ENCODE data around the gene G0S2. TPM values are rescaled to one million over a fixed set of nuclear protein-coding genes. Genes with fewer than 3 reads are reported as not detected.

Gene G0S2
- polyA plus RNA-seq, 1 donor from 2014 or later: 0.33 TPM

GRCh38 chr1:209633335-209633997 lies 41.7 kb upstream of the G0S2 start:
- Histone ChIP-seq H3K9me2 (ENCODE audit: insufficient read depth, low read length) (no peaks in the 10 kb centered on the region), H3K9me3 (ENCODE audit: low read length) (no peaks in the 10 kb centered on the region), H3K27ac (ENCODE audit: low read length) (no peak overlapping the region), H4K20me1 (ENCODE audit: insufficient read depth) (no peaks in the 10 kb centered on the region), H3K27me3 (ENCODE audit: insufficient read depth, low read depth, low read length) (no peaks in the 10 kb centered on the region), H3K79me2 (replicated peaks; ENCODE audit: insufficient read depth, low read length) (no peaks in the 10 kb centered on the region), H3K4me3 (ENCODE audit: low read length) (no peak overlapping the region), H3K9ac (ENCODE audit: low read length) (no peak overlapping the region), H3K36me3 (ENCODE audit: insufficient read depth, low read length) (no peaks in the 10 kb centered on the region), H3F3A (ENCODE audit: insufficient read depth, low read length, poor library complexity, severe bottlenecking) (no peaks in the 10 kb centered on the region), H3K4me2 (ENCODE audit: low read length) (no peak overlapping the region), H2AFZ (ENCODE audit: low read depth, low read length) (no peak overlapping the region)
- TF ChIP-seq EZH2 (IDR thresholded peaks at IDR 0.05; ENCODE audit: borderline replicate concordance, insufficient read depth, low read length, poor library complexity, severe bottlenecking) (no peak), POLR2AphosphoS5 (IDR thresholded peaks at IDR 0.05) (no peak), MXI1 (conservative IDR thresholded peaks at IDR 0.05; ENCODE audit: poor library complexity, severe bottlenecking) (no peak), REST (IDR thresholded peaks at IDR 0.05; ENCODE audit: borderline replicate concordance) (no peak), EP300 (conservative IDR thresholded peaks at IDR 0.05; ENCODE audit: poor library complexity, severe bottlenecking) (no peak), SMC3 (conservative IDR thresholded peaks at IDR 0.05; ENCODE audit: poor library complexity) (no peak), TAF1 (IDR thresholded peaks at IDR 0.05; ENCODE audit: low read depth) (no peak), CTCF (IDR thresholded peaks at IDR 0.05; ENCODE audit: poor library complexity, severe bottlenecking) (no peak), RAD21 (conservative IDR thresholded peaks at IDR 0.05) (no peak)

- no peaks in the 10 kb centered on the region for H4K20me1 ChIP-seq (ENCODE audit: insufficient read depth)
- no peak overlapping the region for H3K4me3 ChIP-seq (ENCODE audit: low read length)
- no peaks in the 10 kb centered on the region for H3K79me2 ChIP-seq (replicated peaks; ENCODE audit: insufficient read depth, low read length)
- H3K9me3 ChIP-seq (ENCODE audit: low read length): no peaks in the 10 kb centered on the region
- no peaks in the 10 kb centered on the region for H3K9me2 ChIP-seq (ENCODE audit: insufficient read depth, low read length)
- H3K27me3 ChIP-seq (ENCODE audit: insufficient read depth, low read depth, low read length): no peaks in the 10 kb centered on the region
- H3K36me3 ChIP-seq (ENCODE audit: insufficient read depth, low read length): no peaks in the 10 kb centered on the region
- H3K9ac ChIP-seq (ENCODE audit: low read length): no peak overlapping the region
- H3K27ac ChIP-seq (ENCODE audit: low read length): no peak overlapping the region
- H3F3A ChIP-seq (ENCODE audit: insufficient read depth, low read length, poor library complexity, severe bottlenecking): no peaks in the 10 kb centered on the region
- no peak overlapping the region for H3K4me2 ChIP-seq (ENCODE audit: low read length)
- no peak for TF ChIP-seq REST (IDR thresholded peaks at IDR 0.05; ENCODE audit: borderline replicate concordance)
- no peak for TF ChIP-seq SMC3 (conservative IDR thresholded peaks at IDR 0.05; ENCODE audit: poor library complexity)
- no peak for TF ChIP-seq RAD21 (conservative IDR thresholded peaks at IDR 0.05)
- no peak for TF ChIP-seq TAF1 (IDR thresholded peaks at IDR 0.05; ENCODE audit: low read depth)
- no peak for TF ChIP-seq POLR2AphosphoS5 (IDR thresholded peaks at IDR 0.05)
- TF ChIP-seq CTCF (IDR thresholded peaks at IDR 0.05; ENCODE audit: poor library complexity, severe bottlenecking): no peak
- TF ChIP-seq MXI1 (conservative IDR thresholded peaks at IDR 0.05; ENCODE audit: poor library complexity, severe bottlenecking): no peak
- no peak for TF ChIP-seq EZH2 (IDR thresholded peaks at IDR 0.05; ENCODE audit: borderline replicate concordance, insufficient read depth, low read length, poor library complexity, severe bottlenecking)
- no peak for TF ChIP-seq EP300 (conservative IDR thresholded peaks at IDR 0.05; ENCODE audit: poor library complexity, severe bottlenecking)
- H2AFZ ChIP-seq (ENCODE audit: low read depth, low read length): no peak overlapping the region
These were observed 41.0 kb upstream of the G0S2 start for GRCh38 chr1:209634005-209634737.

Measured in neural cell (in vitro differentiated cells).